Suprapubic skin (tissue), 4 donors: ENCODE results near the gene GRIN1. TPM values are rescaled to one million over a fixed set of nuclear protein-coding genes. Genes with fewer than 3 reads are reported as not detected.

Experiments
- DNase-seq, 2 donors: peaks; one replicate each; pipeline ENCODE4 v3.0.0-alpha.2; 2019; ENCODE audit warnings: low spot score in 2 of 2
- H3K27ac ChIP-seq: fragments of 200-600 bp; sonication (generic); one replicate; pipeline ENCODE4 v1.5.1; 2019
- H3K27me3 ChIP-seq: fragments of 200-600 bp; sonication (generic); one replicate; pipeline ENCODE4 v1.5.1; 2019
- H3K36me3 ChIP-seq: fragments of 200-600 bp; sonication (generic); one replicate; pipeline ENCODE4 v1.5.1; 2019
- H3K4me1 ChIP-seq: fragments of 200-600 bp; sonication (generic); one replicate; pipeline ENCODE4 v1.5.1; 2019
- H3K4me3 ChIP-seq: fragments of 200-600 bp; sonication (generic); one replicate; pipeline ENCODE4 v1.5.1; 2019; ENCODE audit warnings: mild to moderate bottlenecking
- H3K9me3 ChIP-seq: fragments of 200-600 bp; sonication (generic); one replicate; pipeline ENCODE4 v1.5.1; 2019
- CTCF ChIP-seq, 2 donors: fragments of 200-600 bp in 1 of 2; fragments of 450-650 bp in 1 of 2; sonication (generic) in 1 of 2; IDR thresholded peaks; one replicate each; pipeline ENCODE4 v1.5.1; 2016 to 2019; ENCODE audit warnings: antibody characterized with exemption in 2 of 2, mild to moderate bottlenecking in 1 of 2, moderate library complexity in 1 of 2
- EP300 ChIP-seq: sonication (generic); formaldehyde crosslinking; IDR thresholded peaks from one replicate; pipeline ENCODE4 v1.6.1; 2017; ENCODE audit warnings: antibody characterized with exemption
- POLR2A ChIP-seq, 2 donors: fragments of 450-650 bp; IDR thresholded peaks; one replicate each; pipeline ENCODE4 v1.6.1; 2017; ENCODE audit warnings: antibody characterized with exemption in 2 of 2, mild to moderate bottlenecking in 2 of 2, moderate library complexity in 2 of 2
- POLR2AphosphoS5 ChIP-seq, 3 donors: sonication (generic); formaldehyde crosslinking; IDR thresholded peaks; one replicate each; pipeline ENCODE4 v1.6.1; 2017; ENCODE audit warnings: antibody characterized with exemption in 3 of 3
- WGBS: methylation state at CpG from one replicate; pipeline ENCODE4 v1.1.5; 2018; 5-methylcytosine and 5-hydroxymethylcytosine counted together
- total RNA-seq, 4 donors: library from RNA; depleted of rRNA; stranded (reverse); fragments of >200 nt; gene quantifications; one replicate each; pipeline ENCODE4 v1.1.0, GENCODE V29; 2016

The GRIN1 gene
- total RNA-seq, 4 donors from 2014 or later = 0.16 to 0.25 (median 0.16) TPM; not detected in 1

GRCh38 chr9:137147091-137147792 is 8.3 kb downstream of the GRIN1 start:
- Histone ChIP-seq H3K4me3 (no peak overlapping the region), H3K4me1 (no peaks in the 10 kb centered on the region), H3K27ac (no peak overlapping the region), H3K36me3 (no peaks in the 10 kb centered on the region), H3K27me3 (peaks cover 58% of the 10 kb centered on the region), H3K9me3 (no peaks in the 10 kb centered on the region)
- DNase-seq = no peak
- TF ChIP-seq EP300 (no peak), POLR2A (IDR thresholded peaks at IDR 0.05) (no peak), CTCF (IDR thresholded peaks at IDR 0.05) (no peak), POLR2AphosphoS5 (IDR thresholded peaks at IDR 0.05) (no peak)
- 85% methylated on average over 16 of the region's 26 CpGs for WGBS

- Histone ChIP-seq H3K9me3 (no peaks in the 10 kb centered on the region), H3K27ac (no peak overlapping the region), H3K27me3 (peaks cover 53% of the 10 kb centered on the region), H3K4me3 (no peak overlapping the region), H3K4me1 (no peaks in the 10 kb centered on the region), H3K36me3 (no peaks in the 10 kb centered on the region)
- no peak for TF ChIP-seq CTCF (IDR thresholded peaks at IDR 0.05)
- no peak for TF ChIP-seq POLR2A (IDR thresholded peaks at IDR 0.05)
- TF ChIP-seq POLR2AphosphoS5 (IDR thresholded peaks at IDR 0.05) = no peak
- no peak for TF ChIP-seq EP300
- DNase-seq = no peak
- 31% methylated on average over 15 of the region's 24 CpGs for WGBS
Measured at GRCh38 chr9:137147793-137148160, 8.8 kb downstream of the GRIN1 start.

- DNase-seq = no peak
- WGBS = 81% methylated on average over 27 of the region's 27 CpGs
- H3K27ac ChIP-seq = no peak overlapping the region
- H3K4me3 ChIP-seq = no peak overlapping the region
- H3K27me3 ChIP-seq = peaks cover 48% of the 10 kb centered on the region
- no peaks in the 10 kb centered on the region for H3K36me3 ChIP-seq
- no peaks in the 10 kb centered on the region for H3K4me1 ChIP-seq
- no peaks in the 10 kb centered on the region for H3K9me3 ChIP-seq
- TF ChIP-seq EP300 (no peak), CTCF (IDR thresholded peaks at IDR 0.05) (no peak), POLR2AphosphoS5 (IDR thresholded peaks at IDR 0.05) (no peak), POLR2A (IDR thresholded peaks at IDR 0.05) (no peak)
Measured at GRCh38 chr9:137148242-137148641, 9.3 kb downstream of the GRIN1 start.

- Histone ChIP-seq H3K27me3 (peaks cover 44% of the 10 kb centered on the region), H3K9me3 (no peaks in the 10 kb centered on the region), H3K4me1 (no peaks in the 10 kb centered on the region), H3K4me3 (no peak overlapping the region), H3K36me3 (no peaks in the 10 kb centered on the region), H3K27ac (no peak overlapping the region)
- no peak for TF ChIP-seq EP300
- no peak for TF ChIP-seq POLR2AphosphoS5 (IDR thresholded peaks at IDR 0.05)
- no peak for TF ChIP-seq POLR2A (IDR thresholded peaks at IDR 0.05)
- no peak for TF ChIP-seq CTCF (IDR thresholded peaks at IDR 0.05)
- 77% methylated on average over 13 of the region's 19 CpGs for WGBS
- DNase-seq = no peak
Measured at GRCh38 chr9:137148661-137149060, 9.7 kb downstream of the GRIN1 start.

- 59% methylated on average over 5 of the region's 5 CpGs for WGBS
- Histone ChIP-seq H3K27me3 (peaks cover 37% of the 10 kb centered on the region), H3K27ac (no peak overlapping the region), H3K36me3 (no peaks in the 10 kb centered on the region), H3K4me3 (no peak overlapping the region), H3K4me1 (no peaks in the 10 kb centered on the region), H3K9me3 (no peaks in the 10 kb centered on the region)
- TF ChIP-seq POLR2A (IDR thresholded peaks at IDR 0.05) = no peak
- no peak for TF ChIP-seq POLR2AphosphoS5 (IDR thresholded peaks at IDR 0.05)
- TF ChIP-seq CTCF (IDR thresholded peaks at IDR 0.05) = no peak
- TF ChIP-seq EP300 = no peak
- DNase-seq = no peak
Measured at GRCh38 chr9:137149363-137149762, 10.4 kb downstream of the GRIN1 start.
